Heart left ventricle (tissue), 13 donors: Measurements from ENCODE around the gene CDS1.

ENCODE experiments used
- POLR2A ChIP-seq, 2 donors: fragments of 450-650 bp; IDR thresholded peaks; one replicate each; pipeline ENCODE4 v1.6.1; 2017; ENCODE audit warnings: antibody characterized with exemption in 2 of 2, mild to moderate bottlenecking in 2 of 2, moderate library complexity in 2 of 2
- TF ChIP-seq, protein P1 (sequence below), 12 donors: fragments of 200-600 bp; sonication (generic) in 4 of 12; IDR thresholded peaks; one replicate each; pipeline versions ENCODE4 v1.5.0 to v1.8.0; 2018 to 2022; ENCODE audit warnings: antibody characterized with exemption in 12 of 12, mild to moderate bottlenecking in 5 of 12
- donor health status: ischemic (EF 13 %, LVEDD 7.1; RV severe dilation, severe dysfunction).
- donor health status: DM: no; HTN: yes; CAD: no.
- donor health status: DM: no; HTN: no; CAD: no.
- donor health status: ischemic (EF 25% LVEDD 6.9; RV normal size, moderate dysfunction).
- donor health status: ischemic (EF 25% LVEDD 5.7; RV mildly dilated, moderate dysfunction).
- donor health status: ischemic (EF 35%, LVEDD 5.7; RV mildly dilated, moderate dysfunction).
- donor health status: nonischemic (EF 11% LVEDD 7.7; RV severe dilation, severe dysfunction).
- donor health status: DM: yes; HTN: yes; CAD: no.
- donor health status: PGD.
- donor health status: ischemic (EF 29% LVEDD 5.4; RV normal size, mild dysfunction).
- donor health status: nonischemic (EF 23%, LVEDD 6.1; RV moderate dilation, normal function).

DNA sequence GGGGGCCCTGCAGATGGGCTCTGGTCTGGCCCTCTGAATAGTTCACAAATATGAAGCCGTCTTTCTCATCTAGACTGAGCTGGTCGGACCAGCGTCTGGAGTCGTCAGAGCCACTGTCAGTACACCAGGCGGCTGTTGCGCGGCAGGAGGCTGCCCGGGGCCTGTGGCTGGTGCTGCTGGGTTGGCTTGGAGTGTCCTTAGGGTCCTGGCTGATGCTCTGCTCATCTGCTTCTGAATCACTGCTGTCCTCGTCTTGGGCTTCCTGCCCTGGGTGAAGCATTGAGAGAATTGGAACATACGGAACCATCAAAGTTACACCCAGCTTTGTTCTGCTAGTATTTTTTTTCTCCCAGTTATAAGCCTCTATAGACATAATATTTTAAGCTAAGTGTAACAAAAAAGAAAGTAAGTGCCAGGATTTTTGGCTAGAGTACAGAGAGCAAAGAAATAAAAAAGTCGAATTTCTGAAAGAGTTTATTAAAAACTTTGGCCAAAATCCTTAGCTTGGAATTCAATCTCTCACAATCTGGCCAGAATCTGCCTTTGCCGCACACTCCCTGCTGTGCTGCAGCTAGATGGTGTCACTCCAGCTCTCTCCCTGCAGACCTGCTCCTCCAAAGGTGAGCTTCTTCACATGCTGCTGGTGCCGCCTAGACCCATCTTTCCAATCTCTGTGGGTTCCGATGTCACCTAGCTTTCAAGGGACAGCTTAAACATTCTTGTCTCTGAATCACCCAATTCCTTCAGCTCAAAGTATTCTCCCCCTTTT, 96.2 kb downstream of the CDS1 start:
- TF ChIP-seq, protein P1, sequence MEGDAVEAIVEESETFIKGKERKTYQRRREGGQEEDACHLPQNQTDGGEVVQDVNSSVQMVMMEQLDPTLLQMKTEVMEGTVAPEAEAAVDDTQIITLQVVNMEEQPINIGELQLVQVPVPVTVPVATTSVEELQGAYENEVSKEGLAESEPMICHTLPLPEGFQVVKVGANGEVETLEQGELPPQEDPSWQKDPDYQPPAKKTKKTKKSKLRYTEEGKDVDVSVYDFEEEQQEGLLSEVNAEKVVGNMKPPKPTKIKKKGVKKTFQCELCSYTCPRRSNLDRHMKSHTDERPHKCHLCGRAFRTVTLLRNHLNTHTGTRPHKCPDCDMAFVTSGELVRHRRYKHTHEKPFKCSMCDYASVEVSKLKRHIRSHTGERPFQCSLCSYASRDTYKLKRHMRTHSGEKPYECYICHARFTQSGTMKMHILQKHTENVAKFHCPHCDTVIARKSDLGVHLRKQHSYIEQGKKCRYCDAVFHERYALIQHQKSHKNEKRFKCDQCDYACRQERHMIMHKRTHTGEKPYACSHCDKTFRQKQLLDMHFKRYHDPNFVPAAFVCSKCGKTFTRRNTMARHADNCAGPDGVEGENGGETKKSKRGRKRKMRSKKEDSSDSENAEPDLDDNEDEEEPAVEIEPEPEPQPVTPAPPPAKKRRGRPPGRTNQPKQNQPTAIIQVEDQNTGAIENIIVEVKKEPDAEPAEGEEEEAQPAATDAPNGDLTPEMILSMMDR (IDR thresholded peaks at IDR 0.05): no peak
- no peak for TF ChIP-seq POLR2A (IDR thresholded peaks at IDR 0.05)
